Fibroblast of skin of left biceps (primary cell): ENCODE data around the gene PXK.
A peak's percentile ranks its signal among the peaks of the same experiment; 100 is the strongest.

Experiments used
- DNase-seq, 2 experiments: peaks; one replicate each; pipeline ENCODE4 v3.0.0-alpha.2; 2013; ENCODE audit warnings: low read depth in 2 of 2

Gene PXK

DNA sequence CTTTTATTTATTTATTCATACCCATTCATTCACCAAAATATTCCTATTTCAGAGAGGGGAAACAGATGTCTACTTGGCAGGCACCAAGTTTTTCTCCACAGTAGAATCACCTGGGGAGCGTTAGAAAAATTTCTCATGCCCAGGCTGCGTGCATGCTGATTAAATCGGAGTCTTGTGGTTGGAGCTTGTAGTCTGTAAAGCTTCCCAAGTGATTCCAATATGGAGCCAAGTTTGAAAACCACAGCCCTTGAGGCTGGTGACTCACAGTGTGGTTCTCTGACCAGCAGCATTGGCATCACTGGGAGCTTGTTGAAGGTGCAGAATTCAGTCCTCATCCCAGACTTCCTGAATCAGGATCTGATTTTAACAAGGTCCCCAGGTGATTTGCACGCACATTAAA, 51.2 kb downstream of the PXK start:
- peak; percentile 98 for DNase-seq

DNA sequence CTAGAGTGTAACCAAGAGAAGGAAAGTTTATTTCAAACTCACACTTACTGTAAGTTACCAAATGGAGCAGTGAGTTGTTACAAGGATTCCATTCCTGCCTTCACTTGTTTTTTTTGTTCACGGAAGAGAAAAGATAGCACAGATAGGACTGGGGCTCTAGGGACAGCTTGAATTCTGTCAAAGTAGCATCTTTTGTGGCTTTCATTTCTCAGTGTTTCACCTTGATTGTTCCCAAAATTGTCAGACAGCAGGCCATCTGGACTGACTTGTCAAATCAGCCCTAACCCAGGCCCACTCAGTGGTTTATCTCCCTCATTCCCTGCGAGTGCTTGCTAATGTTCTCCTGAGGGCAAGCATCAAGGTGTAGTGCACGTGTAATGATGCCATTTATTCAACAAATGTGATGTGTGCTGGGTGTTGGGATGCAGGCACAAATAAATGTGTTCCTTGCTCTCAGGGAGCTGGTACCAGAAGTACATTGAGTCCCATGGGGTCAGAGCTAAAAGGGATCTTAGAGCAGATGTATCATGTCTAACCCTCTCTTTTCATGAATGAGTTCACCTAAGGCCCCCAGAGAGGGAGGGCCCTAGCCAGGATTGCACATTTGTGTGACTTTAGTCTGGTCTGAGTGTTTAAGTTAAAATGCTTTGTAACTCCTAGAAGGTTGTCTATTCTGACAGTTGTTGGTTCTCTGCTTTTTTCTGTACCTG, 51.8 kb downstream of the PXK start:
- DNase-seq = no peak

DNA sequence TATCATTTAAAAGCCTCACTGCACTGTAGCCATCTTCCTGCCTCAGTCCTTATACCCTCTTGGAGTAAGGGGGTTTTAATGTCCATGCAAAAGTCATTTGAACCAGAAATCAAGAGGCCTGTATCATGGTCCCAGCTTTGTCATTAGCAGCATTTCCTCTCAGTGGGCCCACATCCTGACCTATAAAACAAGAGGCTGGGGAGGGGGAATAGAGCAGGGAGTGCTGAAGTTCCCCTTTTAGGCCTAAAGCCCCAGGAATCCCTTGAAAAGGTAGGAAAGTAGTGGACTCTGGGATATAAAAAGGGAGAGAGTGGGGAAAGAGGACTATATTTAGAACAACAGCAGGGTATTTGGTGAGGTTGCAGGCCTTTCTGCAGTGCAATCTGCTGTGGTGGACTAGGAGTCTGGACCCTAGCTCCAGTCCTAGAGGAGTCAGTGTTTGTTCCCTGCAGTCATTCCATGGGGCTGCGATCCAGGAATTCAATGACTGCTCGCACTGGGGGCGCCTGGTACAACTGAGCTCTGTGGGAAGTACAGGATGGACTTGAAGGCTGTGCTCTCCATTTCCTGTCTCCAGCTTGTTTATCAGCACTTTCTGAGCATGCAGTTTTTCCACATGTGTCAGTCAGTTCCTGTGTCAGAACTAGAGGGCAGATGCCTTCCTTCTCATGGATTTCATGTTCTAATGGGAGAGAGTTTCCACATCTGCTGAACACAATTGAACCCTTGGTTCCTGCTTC, 54.1 kb downstream of the PXK start:
- DNase-seq = no peak

DNA sequence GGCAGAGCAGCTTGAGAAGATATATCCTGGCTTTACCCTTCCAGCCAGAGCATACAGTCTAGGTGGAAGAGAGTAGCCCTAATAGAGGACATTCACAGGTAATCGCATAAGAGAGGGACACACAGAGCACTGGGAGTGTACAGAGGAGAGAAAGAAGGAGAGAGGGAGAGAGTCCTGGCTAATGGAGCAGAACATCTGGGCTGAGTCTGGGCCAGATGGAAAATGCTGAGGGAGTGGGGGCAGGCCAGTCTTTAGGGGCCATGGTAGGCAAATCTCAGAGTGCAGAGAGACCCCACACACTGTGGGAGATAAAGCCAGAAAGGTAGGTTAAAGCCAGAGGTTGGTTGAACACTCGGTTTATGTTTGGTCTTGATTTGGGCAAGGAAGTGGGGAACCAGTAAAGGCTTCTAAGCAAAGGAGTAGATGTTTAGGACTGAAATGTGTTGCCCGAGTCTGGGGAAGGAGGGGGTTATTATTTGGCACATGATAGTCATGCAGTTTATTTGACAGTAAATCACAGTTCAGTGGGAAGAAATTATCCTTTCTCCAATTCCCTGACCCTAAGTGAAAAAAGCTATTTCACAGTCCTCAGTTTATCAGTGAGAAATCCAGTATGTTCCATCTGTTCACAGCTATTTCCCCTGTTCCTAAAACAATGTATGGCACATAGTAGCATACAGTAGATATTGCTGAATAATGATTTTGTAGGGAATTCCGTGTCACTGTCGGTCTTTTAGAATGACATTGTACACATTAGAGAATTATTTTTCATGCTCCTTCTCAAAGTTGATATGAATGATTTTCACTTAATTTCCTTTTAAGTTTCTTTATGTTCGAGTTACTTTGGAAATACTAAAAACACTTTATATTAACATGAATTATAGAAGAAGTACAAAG, 55.2 kb downstream of the PXK start:
- DNase-seq = no peak

DNA sequence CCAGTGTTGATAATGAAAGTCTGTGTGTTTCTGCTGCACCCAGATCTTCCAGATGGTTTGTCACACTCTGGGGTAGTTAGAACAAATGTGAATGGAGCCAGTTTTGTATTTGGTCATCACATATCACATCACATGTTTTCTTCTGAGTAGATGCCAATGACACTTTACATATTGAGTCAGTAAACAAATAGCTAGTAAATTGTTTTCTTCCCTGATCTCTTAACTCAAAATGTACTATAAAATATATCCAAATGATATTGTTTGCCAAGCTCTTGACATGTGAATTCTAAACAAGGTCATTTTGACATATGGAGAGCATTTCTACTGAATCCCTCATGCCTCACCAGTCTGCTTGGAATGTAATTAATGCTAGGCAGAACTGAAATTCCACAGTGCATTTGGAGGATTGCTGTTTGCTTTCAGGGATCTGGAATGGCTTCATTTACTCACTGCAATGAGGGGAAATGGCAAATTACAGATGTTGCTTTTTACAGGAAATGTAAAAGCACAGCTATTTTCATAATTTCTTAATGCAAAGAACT, 55.9 kb downstream of the PXK start:
- DNase-seq = peak; percentile 75 to 77

DNA sequence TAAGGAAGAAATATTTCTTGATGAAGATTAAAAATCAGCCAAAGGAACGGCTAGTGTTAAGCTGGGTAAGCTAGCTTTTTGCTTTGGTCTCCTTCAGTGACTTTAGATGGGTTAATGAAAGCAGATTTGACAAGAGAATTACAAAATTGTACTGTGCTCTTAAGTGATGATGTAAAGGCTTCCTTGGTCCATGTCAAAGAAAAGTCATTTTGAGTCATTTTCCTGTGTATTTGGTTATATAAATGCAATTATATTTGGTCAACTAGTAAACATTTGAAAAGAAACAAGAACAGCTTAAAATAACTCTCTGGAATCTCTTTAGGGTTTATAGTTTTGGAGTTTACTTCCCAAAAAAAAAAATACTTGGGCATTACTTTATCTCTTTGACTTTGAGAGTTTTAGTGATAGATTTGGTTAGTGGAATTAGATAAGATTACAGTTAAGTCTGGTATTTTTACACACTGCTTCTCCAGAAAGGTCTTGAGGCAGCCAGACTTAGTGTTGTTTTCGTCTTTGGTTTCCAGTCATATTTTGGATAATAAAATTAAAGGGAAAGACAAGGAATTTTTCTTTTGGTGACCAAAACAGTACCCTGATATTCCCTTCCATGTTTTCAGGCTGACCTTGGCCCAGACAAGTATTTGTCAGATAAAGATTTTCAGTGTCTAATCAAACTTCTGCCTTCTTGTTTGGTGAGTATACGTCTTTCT, 58.6 kb downstream of the PXK start:
- no peak for DNase-seq

DNA sequence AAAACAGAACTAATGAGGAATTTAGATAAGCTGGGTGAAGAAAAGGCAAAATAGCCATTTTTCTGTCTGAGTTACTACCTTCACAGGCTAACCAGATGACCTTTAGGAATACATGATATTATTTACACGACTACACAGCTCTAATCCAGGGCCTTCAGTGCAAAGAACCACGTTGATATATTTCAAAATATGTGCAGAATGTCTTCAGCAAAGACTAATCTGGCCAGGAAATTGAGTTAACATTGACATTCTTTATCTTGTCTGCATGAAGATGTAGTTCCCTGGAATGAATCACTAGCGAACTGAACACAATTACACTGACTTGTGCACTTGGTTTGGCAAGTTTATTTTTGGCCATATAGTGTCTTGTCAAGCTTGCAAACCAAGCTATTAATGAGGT, 59.5 kb downstream of the PXK start:
- DNase-seq = no peak

DNA sequence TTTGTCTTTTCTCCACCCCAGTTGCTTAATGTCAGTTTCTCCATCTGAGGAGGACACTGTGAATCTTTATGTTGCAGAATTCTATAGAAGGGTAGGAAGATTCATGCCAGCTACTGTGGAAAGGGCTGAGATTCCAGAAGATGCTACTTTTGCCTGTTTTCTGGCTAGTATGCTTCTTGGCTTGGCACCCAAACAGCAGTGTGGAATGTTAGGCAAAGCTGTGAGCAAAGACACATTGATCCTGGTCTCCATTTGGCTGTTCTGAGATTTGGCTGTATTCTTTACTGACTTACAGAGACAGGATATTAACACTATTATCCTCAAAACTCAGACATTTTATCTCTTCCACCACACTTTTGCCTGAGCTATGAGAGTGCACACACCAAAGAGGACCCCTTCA, 61.6 kb downstream of the PXK start:
- DNase-seq = no peak

DNA sequence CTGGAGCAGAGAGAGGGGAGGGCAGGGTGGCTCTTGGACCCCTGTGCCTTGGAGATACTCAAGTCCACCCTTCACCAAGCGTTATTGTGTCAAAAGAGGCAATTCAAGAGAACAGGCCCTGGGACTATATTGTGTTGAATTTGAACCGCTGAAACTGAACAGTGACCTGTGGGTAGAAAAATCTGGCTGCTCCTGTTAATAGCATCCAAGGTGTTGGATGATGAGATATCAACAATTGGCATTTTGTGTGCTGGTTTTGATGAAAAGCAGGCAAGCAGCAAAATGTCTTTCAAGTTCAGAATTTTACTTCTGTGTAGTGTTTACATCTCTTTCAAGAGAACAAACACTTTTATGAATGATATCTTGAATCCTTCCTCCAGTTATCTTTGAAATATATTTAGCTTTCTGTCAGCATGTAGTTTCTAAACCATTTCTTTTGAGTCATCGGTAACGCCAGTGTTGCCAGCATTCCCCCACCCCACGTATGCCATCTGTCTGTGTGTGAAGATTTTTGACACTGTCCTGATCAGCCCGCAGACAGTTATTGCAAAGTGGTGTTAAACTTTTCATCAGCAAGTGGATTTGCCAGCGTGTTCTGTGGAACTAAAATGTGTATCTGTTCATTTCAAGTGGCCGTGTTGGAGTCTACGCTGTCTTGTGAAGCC, 66.1 kb downstream of the PXK start:
- DNase-seq = no peak

DNA sequence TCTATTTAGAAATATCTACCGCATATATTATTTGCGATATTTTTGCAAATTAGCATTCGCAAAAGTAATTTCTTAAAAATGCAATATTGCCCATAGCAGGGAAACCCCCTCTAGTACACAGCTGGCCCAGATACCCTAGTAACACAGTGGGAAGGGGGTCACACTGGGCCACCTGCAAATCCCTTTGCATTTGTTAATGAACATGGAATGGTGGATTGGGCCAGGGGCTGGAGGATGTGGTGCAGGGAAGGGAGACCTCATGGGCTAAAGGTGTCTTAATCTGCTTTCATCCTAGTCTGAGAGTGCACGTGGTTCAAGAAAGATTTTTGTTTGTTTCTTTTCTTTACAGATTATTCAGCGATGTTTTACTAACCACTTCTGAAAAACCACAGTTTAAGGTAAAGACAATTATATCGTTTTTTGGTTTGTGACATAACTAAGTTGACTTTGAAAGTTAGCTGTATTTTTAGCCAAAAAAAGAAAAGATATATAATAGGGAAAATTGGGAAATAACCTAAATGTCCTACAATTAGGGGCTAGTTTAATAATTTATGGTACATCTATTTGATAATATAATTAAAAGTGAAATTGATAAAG, 70.9 kb downstream of the PXK start:
- no peak for DNase-seq

DNA sequence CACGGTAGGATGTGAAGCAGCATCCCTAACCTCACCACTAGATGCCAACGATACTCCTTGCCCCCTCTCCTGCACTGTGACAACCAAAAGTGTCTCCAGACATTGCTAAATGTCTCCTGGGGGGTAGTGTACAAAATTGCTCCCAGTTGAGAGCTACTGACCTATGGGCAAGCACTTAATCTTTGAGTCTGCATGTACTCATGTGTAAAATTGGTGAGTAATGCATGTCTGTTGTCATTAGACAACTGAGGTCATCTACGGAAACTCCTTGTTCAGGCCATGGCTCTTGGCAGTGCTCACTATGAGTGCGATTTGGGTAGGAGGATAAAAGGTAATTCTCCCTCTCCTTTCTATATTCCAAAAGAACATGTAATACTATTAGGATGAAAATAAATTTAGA, 71.7 kb downstream of the PXK start:
- DNase-seq = no peak

DNA sequence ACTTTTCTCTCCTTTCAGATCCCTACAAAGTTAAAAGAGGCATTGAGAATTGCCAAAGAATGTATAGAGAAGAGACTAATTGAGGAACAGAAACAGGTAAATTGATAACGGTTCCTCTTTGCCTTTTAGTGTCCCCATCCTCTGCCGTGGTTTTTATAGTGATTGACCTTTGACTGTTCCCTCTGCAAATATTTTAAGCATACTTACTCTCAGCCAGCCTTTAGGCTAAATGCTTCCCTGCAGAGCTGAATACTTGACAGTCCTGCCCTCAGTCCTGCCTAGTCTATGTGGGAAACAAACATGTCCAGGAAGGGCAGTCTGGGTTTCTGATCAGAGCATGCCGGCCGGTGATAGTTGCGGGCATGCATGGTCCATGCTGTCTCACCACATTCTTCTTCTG, 76.2 kb downstream of the PXK start:
- DNase-seq = no peak

DNA sequence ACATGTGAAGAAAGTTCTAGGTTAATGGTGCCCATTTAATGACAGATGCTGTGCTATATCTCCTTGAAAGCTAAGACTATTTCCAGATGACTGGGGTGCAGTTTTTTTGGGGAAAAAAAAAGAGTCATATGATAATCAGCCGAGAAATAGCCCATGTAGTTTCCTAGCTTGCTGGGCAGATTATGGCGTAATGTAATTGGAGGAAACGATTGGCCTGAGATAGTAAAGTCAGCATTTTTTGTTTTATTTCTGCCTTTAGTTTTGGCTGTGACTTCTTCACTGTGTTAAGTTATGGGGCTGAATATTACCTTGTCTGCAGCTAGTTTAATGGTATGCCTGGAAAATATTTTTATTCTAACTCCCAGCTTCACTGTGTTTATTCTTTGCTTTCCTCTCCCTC, 77.0 kb downstream of the PXK start:
- no peak for DNase-seq

DNA sequence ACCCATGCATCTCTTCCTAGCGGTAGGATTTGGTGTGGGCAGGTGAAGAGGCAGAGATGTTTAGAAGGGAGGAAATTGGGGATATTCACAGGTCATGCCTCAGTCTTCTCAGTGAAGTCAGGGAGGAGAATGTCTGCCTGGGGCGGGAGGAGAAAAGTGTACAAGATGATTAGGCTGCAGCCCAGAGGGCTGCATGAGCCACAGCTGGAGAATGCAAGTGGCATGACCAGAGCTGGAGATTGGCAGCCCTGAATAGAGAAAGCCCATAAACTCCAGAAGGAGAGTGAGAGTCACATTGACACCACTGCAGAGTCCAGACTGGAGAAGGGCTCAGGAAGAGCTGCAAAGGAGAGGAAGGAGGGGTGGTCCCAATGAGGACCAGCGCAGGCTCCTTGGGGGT, 78.3 kb downstream of the PXK start:
- no peak for DNase-seq

DNA sequence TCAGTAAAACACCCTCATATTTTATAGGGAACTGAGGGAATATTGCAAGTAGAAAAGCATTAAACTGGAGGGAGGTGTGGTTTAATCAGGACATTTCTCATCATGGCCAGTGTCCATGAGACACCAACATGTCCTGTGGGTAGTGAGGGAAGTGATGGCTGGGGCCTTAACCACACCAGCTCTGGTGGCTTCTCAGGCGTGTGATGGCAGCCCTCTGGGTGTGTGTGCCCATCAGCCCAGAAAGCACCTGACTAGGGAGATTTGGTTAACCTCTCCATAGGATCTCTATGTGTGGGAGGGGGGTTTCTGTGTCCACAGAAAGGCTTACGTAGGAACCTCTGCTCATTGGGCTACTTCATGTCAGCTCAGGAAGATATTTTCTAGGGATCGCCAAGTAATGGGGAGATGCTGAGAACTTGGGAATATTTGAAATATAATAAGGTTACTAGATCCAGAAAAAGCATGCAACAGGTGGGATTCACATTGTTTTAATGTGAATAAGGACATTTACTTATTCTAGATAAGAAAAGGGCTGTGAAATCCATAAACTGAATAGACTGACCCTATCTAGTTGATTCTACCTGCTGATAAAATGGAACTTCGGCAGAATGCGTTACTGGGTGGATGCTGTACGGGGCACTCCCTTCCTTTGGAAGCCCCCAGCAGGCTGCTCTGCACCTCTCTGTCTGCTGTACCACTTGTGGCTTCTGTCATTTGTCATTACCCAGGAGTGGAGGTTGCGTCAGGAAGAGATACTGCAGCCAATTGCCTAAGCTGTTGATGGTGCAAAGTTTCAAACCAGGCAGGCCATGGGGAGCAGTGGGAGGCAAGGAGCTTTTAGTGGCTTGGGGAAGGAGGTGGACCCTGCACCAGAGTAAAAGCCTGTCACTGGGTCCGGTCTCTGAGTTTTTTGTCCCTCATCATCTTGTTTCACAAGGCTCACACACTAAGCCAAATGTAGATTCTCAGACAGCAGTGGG, 79.4 kb downstream of the PXK start:
- no peak for DNase-seq

DNA sequence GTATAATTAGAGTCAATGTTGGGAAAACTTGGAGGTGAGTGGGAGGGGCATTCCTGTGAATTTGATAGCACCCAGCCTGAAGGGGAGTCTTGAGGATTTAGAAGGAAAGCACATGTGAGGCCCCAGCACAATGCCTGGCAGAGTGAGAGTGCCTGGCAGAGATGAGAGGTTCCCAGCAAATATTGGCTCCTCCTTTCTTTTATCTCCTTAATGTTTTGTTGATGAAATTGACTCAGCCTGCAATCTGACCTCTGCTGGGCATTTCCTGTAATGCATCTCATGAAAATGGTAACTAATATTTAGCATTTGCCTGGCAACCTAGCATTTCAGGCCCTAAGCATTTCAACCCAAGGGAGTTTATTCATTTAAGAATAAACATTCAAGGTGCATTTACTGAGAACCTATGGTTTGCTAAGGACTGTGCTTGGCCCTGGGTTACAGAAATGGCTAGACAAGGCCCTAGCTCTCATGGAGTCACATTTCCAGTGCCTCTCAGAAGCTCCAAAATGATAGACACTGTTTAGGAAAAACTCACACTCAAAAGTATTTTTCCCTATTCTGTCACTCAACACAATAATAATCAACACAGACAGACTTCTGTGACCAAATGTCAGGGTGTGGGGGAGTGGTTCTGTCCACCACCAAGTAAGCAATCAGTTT, 82.0 kb downstream of the PXK start:
- no peak for DNase-seq

DNA sequence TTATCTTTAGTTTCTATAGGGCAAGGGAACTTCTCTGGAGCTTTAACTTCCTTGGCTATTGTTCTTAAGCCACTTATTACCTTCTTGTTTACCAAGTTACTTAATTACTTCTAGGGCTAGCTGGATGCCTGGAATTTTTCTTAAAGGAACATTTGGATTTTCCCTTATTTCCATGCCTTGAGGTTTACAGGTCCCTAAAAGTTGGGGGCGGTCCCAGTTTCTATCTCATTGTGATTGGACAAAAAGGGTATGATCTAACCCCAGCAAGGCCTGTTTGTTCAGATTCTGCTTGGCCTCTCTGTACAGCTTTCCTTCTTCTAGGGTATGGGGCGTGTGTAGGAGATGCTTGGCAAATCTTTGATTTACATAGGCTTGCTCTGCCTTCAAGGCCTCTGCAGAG, 83.5 kb downstream of the PXK start:
- DNase-seq = no peak

DNA sequence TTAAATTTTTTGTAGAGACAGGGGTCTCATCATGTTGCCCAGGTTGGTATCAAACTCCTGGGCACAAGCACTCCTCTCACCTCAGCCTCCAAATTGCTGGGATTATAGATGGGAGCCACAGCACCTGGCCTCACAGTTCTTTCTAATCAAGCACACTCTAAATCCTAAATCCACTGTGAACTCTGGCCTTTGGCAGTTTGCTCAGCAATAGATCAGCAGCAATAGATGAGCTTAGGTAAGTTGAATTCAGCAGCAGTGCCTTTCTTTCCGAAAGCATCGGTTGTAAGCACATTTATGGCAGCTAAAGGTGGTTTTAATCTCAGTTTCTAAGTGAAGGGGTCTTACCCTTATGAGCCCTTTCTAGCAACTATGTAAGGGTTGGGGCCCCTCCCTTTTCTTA, 84.4 kb downstream of the PXK start:
- DNase-seq = no peak

DNA sequence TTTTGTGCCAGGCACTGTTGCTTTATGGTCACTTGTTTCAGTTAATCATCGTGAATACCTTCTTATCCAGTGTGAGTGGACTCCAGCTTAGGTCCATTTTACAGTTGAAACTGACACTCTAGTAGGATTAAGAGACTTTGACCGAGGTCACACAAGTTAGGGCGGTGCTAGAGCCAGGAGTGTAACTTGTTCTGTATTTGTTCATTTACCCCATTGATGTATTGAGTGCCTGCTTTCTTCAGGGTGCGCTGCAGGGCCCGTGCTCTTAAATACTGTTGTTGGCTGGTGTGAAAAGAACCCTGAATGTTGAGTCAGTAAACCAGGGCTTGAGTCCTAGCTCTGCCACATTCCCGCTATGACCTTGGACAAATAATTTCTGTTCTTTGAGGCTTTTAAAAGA, 85.5 kb downstream of the PXK start:
- no peak for DNase-seq
